Endothelial cell (in vitro differentiated cells): ENCODE results near the gene CAMTA1. TPM values are rescaled to one million over a fixed set of nuclear protein-coding genes. Genes with fewer than 3 reads are reported as not detected.

Source experiments
- DNase-seq: peaks from one replicate; pipeline ENCODE4 v3.0.0; 2021; ENCODE audit warnings: low spot score
- H3K27ac Mint-ChIP-seq: one replicate; pipeline ENCODE4 v1.8.0; 2021; ENCODE audit warnings: mixed read lengths, inconsistent platforms; ENCODE audit not compliant: unreplicated experiment
- H3K27me3 Mint-ChIP-seq: one replicate; pipeline ENCODE4 v1.8.0; 2021; ENCODE audit warnings: mild to moderate bottlenecking, moderate library complexity, mixed read lengths, inconsistent platforms; ENCODE audit not compliant: unreplicated experiment
- H3K36me3 Mint-ChIP-seq: one replicate; pipeline ENCODE4 v1.8.0; 2021; ENCODE audit warnings: mild to moderate bottlenecking, low read depth, mixed read lengths, inconsistent platforms; ENCODE audit not compliant: unreplicated experiment
- H3K4me1 Mint-ChIP-seq: one replicate; pipeline ENCODE4 v1.8.0; 2021; ENCODE audit warnings: mild to moderate bottlenecking, mixed read lengths, inconsistent platforms; ENCODE audit not compliant: unreplicated experiment
- H3K4me3 Mint-ChIP-seq: one replicate; pipeline ENCODE4 v1.8.0; 2021; ENCODE audit warnings: mild to moderate bottlenecking, mixed read lengths, inconsistent platforms; ENCODE audit not compliant: unreplicated experiment
- H3K9me3 Mint-ChIP-seq: one replicate; pipeline ENCODE4 v1.8.0; 2021; ENCODE audit warnings: mixed read lengths, inconsistent platforms; ENCODE audit not compliant: unreplicated experiment
- total RNA-seq: library from RNA; stranded (reverse); fragmentation: NEBNext Ultra II Directional; extraction: Animal tissue kit (Norgen Biotek cat#: 25700); gene quantifications from one replicate; pipeline ENCODE4 v1.2.1, GENCODE V29; 2021; ENCODE audit not compliant: unreplicated experiment
- TF ChIP-seq, protein P1 (sequence below): fragments of 200-600 bp; sonication (generic); IDR thresholded peaks from one replicate; pipeline ENCODE4 v1.5.0; 2021; ENCODE audit warnings: antibody characterized with exemption; ENCODE audit not compliant: unreplicated experiment

Gene CAMTA1
- total RNA-seq, 1 donor from 2014 or later, result 87.3 TPM

DNA sequence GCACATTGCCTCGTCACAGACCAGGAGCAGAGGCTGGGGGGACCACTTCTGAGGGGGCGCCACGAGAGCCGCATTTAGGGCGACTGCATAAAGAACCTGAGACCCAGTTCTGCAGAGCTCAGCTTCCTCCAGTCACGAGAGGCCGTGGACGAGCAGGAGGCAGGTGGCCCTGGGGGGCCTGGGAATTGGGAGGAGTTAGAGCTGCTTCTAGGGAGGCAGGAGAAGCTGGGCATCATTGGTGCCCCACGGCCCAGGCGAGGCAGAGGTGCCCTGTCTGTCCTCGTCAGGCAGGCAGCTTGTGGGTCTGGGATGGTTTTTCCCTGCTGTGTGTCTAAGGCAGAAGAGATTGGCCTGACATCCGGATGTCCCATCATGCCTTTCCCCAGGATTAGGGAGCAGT is 389.3 kb downstream of the CAMTA1 start:
- Mint-ChIP-seq H3K36me3 (peaks cover 8% of the 10 kb centered on the region), H3K27me3 (no peaks in the 10 kb centered on the region), H3K4me3 (no peak overlapping the region), H3K4me1 (no peaks in the 10 kb centered on the region), H3K27ac (no peak overlapping the region), H3K9me3 (no peaks in the 10 kb centered on the region)
- DNase-seq, result no peak
- TF ChIP-seq, protein P1, sequence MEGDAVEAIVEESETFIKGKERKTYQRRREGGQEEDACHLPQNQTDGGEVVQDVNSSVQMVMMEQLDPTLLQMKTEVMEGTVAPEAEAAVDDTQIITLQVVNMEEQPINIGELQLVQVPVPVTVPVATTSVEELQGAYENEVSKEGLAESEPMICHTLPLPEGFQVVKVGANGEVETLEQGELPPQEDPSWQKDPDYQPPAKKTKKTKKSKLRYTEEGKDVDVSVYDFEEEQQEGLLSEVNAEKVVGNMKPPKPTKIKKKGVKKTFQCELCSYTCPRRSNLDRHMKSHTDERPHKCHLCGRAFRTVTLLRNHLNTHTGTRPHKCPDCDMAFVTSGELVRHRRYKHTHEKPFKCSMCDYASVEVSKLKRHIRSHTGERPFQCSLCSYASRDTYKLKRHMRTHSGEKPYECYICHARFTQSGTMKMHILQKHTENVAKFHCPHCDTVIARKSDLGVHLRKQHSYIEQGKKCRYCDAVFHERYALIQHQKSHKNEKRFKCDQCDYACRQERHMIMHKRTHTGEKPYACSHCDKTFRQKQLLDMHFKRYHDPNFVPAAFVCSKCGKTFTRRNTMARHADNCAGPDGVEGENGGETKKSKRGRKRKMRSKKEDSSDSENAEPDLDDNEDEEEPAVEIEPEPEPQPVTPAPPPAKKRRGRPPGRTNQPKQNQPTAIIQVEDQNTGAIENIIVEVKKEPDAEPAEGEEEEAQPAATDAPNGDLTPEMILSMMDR, result no peak

DNA sequence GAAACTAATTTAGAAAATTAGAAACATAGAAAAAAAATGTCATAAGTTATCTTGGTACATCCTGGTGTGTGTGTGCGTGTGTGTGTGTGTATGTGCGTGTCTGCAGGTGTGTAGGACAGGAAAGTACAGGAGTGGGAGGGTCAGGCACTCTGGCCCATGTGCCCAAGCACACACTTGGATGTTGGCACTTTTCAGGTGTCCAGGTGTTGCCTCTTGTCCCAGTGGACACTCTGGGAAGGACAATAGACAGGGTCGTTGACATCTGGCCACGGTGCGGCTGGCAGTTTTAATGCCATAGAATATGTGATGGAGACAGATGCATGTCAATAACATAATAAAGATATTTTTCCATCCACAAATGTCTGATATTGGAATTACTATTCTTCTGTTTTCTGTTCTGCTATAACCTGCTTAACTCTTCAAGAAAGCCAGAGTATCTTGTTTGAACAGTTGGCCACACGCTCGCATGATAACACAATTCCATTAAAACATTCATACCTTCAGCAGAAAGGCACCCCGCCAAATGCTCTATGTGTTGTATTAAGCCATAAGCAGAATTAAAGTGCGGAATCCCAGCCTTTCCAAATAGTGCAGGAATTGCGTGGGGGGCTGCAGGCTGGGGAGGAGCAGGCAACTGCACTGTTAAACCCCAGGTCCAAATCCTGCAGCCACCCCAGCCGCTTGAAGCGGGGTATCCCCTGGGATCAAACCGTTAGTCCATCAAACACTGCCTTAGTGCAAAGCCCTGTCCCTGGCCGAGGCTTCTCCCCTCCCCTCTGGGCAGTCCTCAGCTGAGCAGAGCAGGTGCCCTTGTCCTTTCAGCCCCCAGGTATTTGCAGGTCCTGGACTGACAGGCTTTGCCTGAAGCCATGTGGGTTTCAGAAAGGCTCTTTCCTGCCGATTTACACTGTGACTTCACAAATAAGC is 390.0 kb downstream of the CAMTA1 start:
- no peaks in the 10 kb centered on the region for H3K4me1 Mint-ChIP-seq
- peaks cover 8% of the 10 kb centered on the region for H3K36me3 Mint-ChIP-seq
- TF ChIP-seq, protein P1, result no peak
- H3K27ac Mint-ChIP-seq, result no peak overlapping the region
- no peaks in the 10 kb centered on the region for H3K27me3 Mint-ChIP-seq
- no peaks in the 10 kb centered on the region for H3K9me3 Mint-ChIP-seq
- DNase-seq, result no peak
- H3K4me3 Mint-ChIP-seq, result no peak overlapping the region

DNA sequence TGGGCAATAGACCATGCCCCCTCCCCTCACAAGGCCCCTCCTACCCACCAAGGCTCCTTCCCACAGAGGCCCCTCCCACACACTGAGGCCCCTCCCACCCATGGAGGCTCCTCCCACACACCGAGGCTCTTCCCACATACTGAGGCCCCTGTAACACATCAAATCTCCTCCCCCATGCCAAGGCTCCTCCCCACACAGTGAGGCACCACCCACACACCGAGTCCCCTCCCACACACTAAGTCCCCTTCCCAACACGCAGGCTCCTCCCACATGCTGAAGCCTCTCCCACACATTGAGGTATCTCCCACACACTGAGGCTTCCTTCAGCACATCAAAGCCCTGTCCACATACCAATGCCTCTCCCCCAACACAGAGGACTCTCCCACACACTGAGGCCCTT is 391.8 kb downstream of the CAMTA1 start:
- TF ChIP-seq, protein P1, result no peak
- Mint-ChIP-seq H3K4me1 (no peaks in the 10 kb centered on the region), H3K4me3 (no peak overlapping the region), H3K27ac (no peak overlapping the region), H3K36me3 (peaks cover 8% of the 10 kb centered on the region), H3K27me3 (no peaks in the 10 kb centered on the region), H3K9me3 (no peaks in the 10 kb centered on the region)
- DNase-seq, result no peak

GRCh38 chr1:7177438-7178146 is 392.3 kb downstream of the CAMTA1 start:
- DNase-seq, result no peak
- no peak overlapping the region for H3K27ac Mint-ChIP-seq

More at GRCh38 chr1:7177438-7178146, 392.3 kb downstream of the CAMTA1 start:
- Mint-ChIP-seq H3K27me3 (no peaks in the 10 kb centered on the region), H3K9me3 (no peaks in the 10 kb centered on the region), H3K4me3 (no peak overlapping the region), H3K36me3 (peaks cover 8% of the 10 kb centered on the region), H3K4me1 (no peaks in the 10 kb centered on the region)
- TF ChIP-seq, protein P1, result no peak
